Peyer's patch (tissue), 4 donors: ENCODE measurements around the gene LRRC17.

Experiments
- POLR2A ChIP-seq, 2 donors: fragments of 450-650 bp; IDR thresholded peaks; one replicate each; pipeline ENCODE4 v1.5.1; 2017; ENCODE audit warnings: antibody characterized with exemption in 2 of 2, mild to moderate bottlenecking in 2 of 2, moderate library complexity in 2 of 2
- TF ChIP-seq, protein P1 (sequence below), 6 experiments: fragments of 450-650 bp in 4 of 6; fragments of 200-600 bp in 2 of 6; sonication (generic) in 1 of 6; IDR thresholded peaks; one replicate each; pipeline ENCODE4 v1.5.1; 2017 to 2019; ENCODE audit warnings: antibody characterized with exemption in 6 of 6, mild to moderate bottlenecking in 3 of 6, moderate library complexity in 1 of 6

DNA sequence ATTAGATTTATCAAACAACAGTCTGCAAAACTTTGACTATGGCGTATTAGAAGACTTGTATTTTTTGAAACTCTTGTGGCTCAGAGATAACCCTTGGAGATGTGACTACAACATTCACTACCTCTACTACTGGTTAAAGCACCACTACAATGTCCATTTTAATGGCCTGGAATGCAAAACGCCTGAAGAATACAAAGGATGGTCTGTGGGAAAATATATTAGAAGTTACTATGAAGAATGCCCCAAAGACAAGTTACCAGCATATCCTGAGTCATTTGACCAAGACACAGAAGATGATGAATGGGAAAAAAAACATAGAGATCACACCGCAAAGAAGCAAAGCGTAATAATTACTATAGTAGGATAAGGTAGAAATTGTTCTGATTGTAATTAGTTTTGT, 31.4 kb downstream of the LRRC17 start:
- TF ChIP-seq POLR2A (IDR thresholded peaks at IDR 0.05), result no peak
- TF ChIP-seq, protein P1, sequence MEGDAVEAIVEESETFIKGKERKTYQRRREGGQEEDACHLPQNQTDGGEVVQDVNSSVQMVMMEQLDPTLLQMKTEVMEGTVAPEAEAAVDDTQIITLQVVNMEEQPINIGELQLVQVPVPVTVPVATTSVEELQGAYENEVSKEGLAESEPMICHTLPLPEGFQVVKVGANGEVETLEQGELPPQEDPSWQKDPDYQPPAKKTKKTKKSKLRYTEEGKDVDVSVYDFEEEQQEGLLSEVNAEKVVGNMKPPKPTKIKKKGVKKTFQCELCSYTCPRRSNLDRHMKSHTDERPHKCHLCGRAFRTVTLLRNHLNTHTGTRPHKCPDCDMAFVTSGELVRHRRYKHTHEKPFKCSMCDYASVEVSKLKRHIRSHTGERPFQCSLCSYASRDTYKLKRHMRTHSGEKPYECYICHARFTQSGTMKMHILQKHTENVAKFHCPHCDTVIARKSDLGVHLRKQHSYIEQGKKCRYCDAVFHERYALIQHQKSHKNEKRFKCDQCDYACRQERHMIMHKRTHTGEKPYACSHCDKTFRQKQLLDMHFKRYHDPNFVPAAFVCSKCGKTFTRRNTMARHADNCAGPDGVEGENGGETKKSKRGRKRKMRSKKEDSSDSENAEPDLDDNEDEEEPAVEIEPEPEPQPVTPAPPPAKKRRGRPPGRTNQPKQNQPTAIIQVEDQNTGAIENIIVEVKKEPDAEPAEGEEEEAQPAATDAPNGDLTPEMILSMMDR (IDR thresholded peaks at IDR 0.05), result no peak
